ENCODE measurements around the gene NCEH1. TPM values are rescaled to one million over a fixed set of nuclear protein-coding genes. Genes with fewer than 3 reads are reported as not detected.

Gene NCEH1
- total RNA-seq, 1 experiment from 2014 or later: 11.5 TPM

- no TSS peak for BruUV-seq (replicated peaks)
- RAD21 ChIA-PET (ENCODE audit: low non-redundant PET in 1 of 2, low total read pairs in 2 of 2, uncharacterized antibody in 2 of 2, unreplicated experiment in 2 of 2): no interaction called here
- Histone ChIP-seq H3K9me3 (ENCODE audit: control insufficient read depth in 1 of 2, insufficient read depth in 1 of 2, low read depth in 1 of 2, low read length in 2 of 2) (no peaks in the 10 kb centered on the region), H3K36me3 (ENCODE audit: control insufficient read depth in 1 of 2, insufficient read depth in 2 of 2, low read length in 2 of 2) (no peaks in the 10 kb centered on the region), H3K79me2 (ENCODE audit: insufficient read depth, low read length) (peaks cover 15% of the 10 kb centered on the region), H3K9ac (ENCODE audit: low read length) (peak overlapping the region; percentile 56), H3K9me2 (ENCODE audit: insufficient read depth) (peaks cover 4% of the 10 kb centered on the region; the same call in 1 of the 2 replicates), H4K20me1 (ENCODE audit: insufficient read depth) (no peaks in the 10 kb centered on the region), H2AFZ (ENCODE audit: low read depth, low read length, poor library complexity, severe bottlenecking) (no peak overlapping the region), H3K4me3 (replicated peaks in 1 of 2; ENCODE audit: low read depth in 1 of 2, low read length in 2 of 2) (peak overlapping the region in 1 of 2 experiments; percentile 39; a peak in 2 of 4 replicates), H3K27ac (ENCODE audit: low read depth, low read length) (peak overlapping the region; percentile 77), H3K4me2 (ENCODE audit: low read length) (peak overlapping the region; percentile 57), H3K4me1 (ENCODE audit: control insufficient read depth in 1 of 2, insufficient read depth in 2 of 2, low read length in 2 of 2) (peaks cover 23 to 30% of the 10 kb centered on the region in 2 experiments), H3K27me3 (ENCODE audit: insufficient read depth, low read length) (no peaks in the 10 kb centered on the region)
- DNase-seq (ENCODE audit: low read depth, low spot score) (peak; percentile 54), ATAC-seq (peak; percentile 83)
- no peak for TF ChIP-seq YY1 (IDR thresholded peaks at IDR 0.05; ENCODE audit: extremely low read depth, insufficient replicate concordance, low read depth, low read length)
- no peak for TF ChIP-seq CTCF (IDR thresholded peaks at IDR 0.05 in 2 of 3, conservative IDR thresholded peaks at IDR 0.05 in 1 of 3; ENCODE audit: borderline replicate concordance in 1 of 3, insufficient read depth in 1 of 3, low read depth in 2 of 3, low read length in 2 of 3)
- TF ChIP-seq CEBPB (IDR thresholded peaks at IDR 0.05; ENCODE audit: low read depth): peak; percentile 11; the same call in 1 of the 2 replicates
- TF ChIP-seq POLR2A (IDR thresholded peaks at IDR 0.05; ENCODE audit: borderline replicate concordance, extremely low read depth, insufficient read depth, insufficient read length): no peak
- peak; percentile 60 for TF ChIP-seq TCF7L2 (IDR thresholded peaks at IDR 0.05; ENCODE audit: borderline replicate concordance, extremely low read depth, insufficient read depth, insufficient read length)
- TF ChIP-seq JUND (IDR thresholded peaks at IDR 0.05): 0 out of 2 replicates have a peak, but pooled peaks have one; percentile 5
- peak; percentile 43 for TF ChIP-seq SP1 (IDR thresholded peaks at IDR 0.05; ENCODE audit: low read depth)
- no peak for TF ChIP-seq ZBTB33 (IDR thresholded peaks at IDR 0.05; ENCODE audit: extremely low read depth, insufficient replicate concordance, low read length)
- 0 out of 2 replicates have a peak, but pooled peaks have one; percentile 2 for TF ChIP-seq FOSL1 (IDR thresholded peaks at IDR 0.05; ENCODE audit: low read depth)
- TF ChIP-seq RAD21 (IDR thresholded peaks at IDR 0.05; ENCODE audit: low read depth): no peak
- TF ChIP-seq EZH2 (IDR thresholded peaks at IDR 0.05): no peak
- 0 out of 2 replicates have a peak, but pooled peaks have one; percentile 28 for TF ChIP-seq SIN3A (IDR thresholded peaks at IDR 0.05; ENCODE audit: low read depth)
- no peak for TF ChIP-seq POLR2AphosphoS5 (IDR thresholded peaks at IDR 0.05; ENCODE audit: low read depth, low read length)
- no peak for TF ChIP-seq ELF1 (IDR thresholded peaks at IDR 0.05; ENCODE audit: borderline replicate concordance, low read depth)
- POLR2A ChIA-PET: interaction anchor here (0.7 kb wide), 1 partner anchor 192 kb away, joined by 6 read pairs; no protein-coding TSS in a partner anchor
- CTCF ChIA-PET: interaction anchor here (0.7 to 2.1 kb wide), 4 partner anchors 14 to 327 kb away, joined by 4 to 12 read pairs (median 4); no protein-coding TSS in a partner anchor
- intact Hi-C loops (cut with micrococcal nuclease): loop anchor here (2.0 to 10.0 kb wide), 2 partner anchors 169 to 1015 kb away; no protein-coding TSS in a partner anchor
Observed at GRCh38 chr3:172659246-172660002, 51.4 kb downstream of the NCEH1 start.

All from HCT116 (cell line).